HEK293 (cell line): ENCODE measurements around the gene ATP5PO.

Source experiments
- CTCF ChIA-PET: fragments of 350-600 bp; formaldehyde crosslinking; extraction: SDS; loops from one replicate; lab custom pipeline; 2021; ENCODE audit warnings: antibody characterized with exemption; lab: Yijun Ruan, JAX
- POLR2A ChIA-PET: fragments of 300-600 bp; formaldehyde crosslinking; extraction: SDS; loops from one replicate; lab custom pipeline; 2020; ENCODE audit warnings: antibody characterized with exemption, inconsistent platforms; lab: Yijun Ruan, JAX
- H3K27ac ChIP-seq: fragments of 200-500 bp; sonication (Bioruptor generic); 2 replicates; pipeline ENCODE4 v1.5.1; 2014; ENCODE audit warnings: low read depth, low read length, control low read depth, inconsistent platforms; ENCODE audit errors: extremely low read depth
- H3K36me3 ChIP-seq, 2 experiments: fragments of 200-500 bp in 1 of 2; sonication (Bioruptor generic) in 1 of 2; 1 replicate in 1 of 2; 2 replicates in 1 of 2; pipeline ENCODE4 v1.5.1; 2014 to 2017; ENCODE audit warnings: inconsistent platforms in 2 of 2, low read length in 2 of 2; ENCODE audit not compliant: control insufficient read depth in 2 of 2, insufficient read depth in 1 of 2
- H3K4me1 ChIP-seq: fragments of 200-500 bp; sonication (Bioruptor generic); 2 replicates; pipeline ENCODE4 v1.5.1; 2014; ENCODE audit warnings: mild to moderate bottlenecking, low read length, inconsistent platforms; ENCODE audit not compliant: control insufficient read depth, insufficient read depth
- H3K4me3 ChIP-seq: 2 replicates; pipeline ENCODE4 v1.5.1; 2011; ENCODE audit warnings: low read depth, mild to moderate bottlenecking, control low read depth, low read length, moderate library complexity
- H3K9me3 ChIP-seq: fragments of 200-500 bp; sonication (Bioruptor generic); 2 replicates; pipeline ENCODE4 v1.5.1; 2014; ENCODE audit warnings: low read depth, low read length, inconsistent platforms; ENCODE audit not compliant: control insufficient read depth, insufficient read depth
- GLI2 ChIP-seq: fragments of 450-650 bp; formaldehyde crosslinking; IDR thresholded peaks from 2 replicates; pipeline ENCODE4; 2017; ENCODE audit warnings: missing biosample characterization, missing genetic modification characterization, low read depth, borderline replicate concordance
- KLF7 ChIP-seq: fragments of 450-650 bp; formaldehyde crosslinking; IDR thresholded peaks from 2 replicates; pipeline ENCODE4 v1.5.1; 2016; ENCODE audit warnings: missing biosample characterization, missing genetic modification characterization, borderline replicate concordance
- KLF9 ChIP-seq: fragments of 450-650 bp; formaldehyde crosslinking; IDR thresholded peaks from 2 replicates; pipeline ENCODE4 v1.5.1; 2016; ENCODE audit warnings: missing biosample characterization, missing genetic modification characterization, low read depth
- PRDM1 ChIP-seq: fragments of 450-650 bp; formaldehyde crosslinking; IDR thresholded peaks from 2 replicates; pipeline ENCODE4; 2016; ENCODE audit warnings: missing biosample characterization, missing genetic modification characterization
- PRDM10 ChIP-seq: fragments of 450-650 bp; formaldehyde crosslinking; IDR thresholded peaks from 2 replicates; pipeline ENCODE4 v1.5.1; 2016; ENCODE audit warnings: missing biosample characterization, missing genetic modification characterization
- SALL2 ChIP-seq: fragments of 450-650 bp; formaldehyde crosslinking; IDR thresholded peaks from 2 replicates; pipeline ENCODE4 v1.5.0; 2017; ENCODE audit warnings: missing biosample characterization, mild to moderate bottlenecking, missing genetic modification characterization, borderline replicate concordance
- SCRT1 ChIP-seq: fragments of 450-650 bp; formaldehyde crosslinking; IDR thresholded peaks from 2 replicates; pipeline ENCODE4 v1.5.1; 2016; ENCODE audit warnings: missing biosample characterization, missing genetic modification characterization, borderline replicate concordance
- SCRT2 ChIP-seq: fragments of 450-650 bp; formaldehyde crosslinking; IDR thresholded peaks from 2 replicates; pipeline ENCODE4 v1.5.1; 2016; ENCODE audit warnings: missing biosample characterization, missing genetic modification characterization
- SP2 ChIP-seq: fragments of 450-650 bp; formaldehyde crosslinking; IDR thresholded peaks from 2 replicates; pipeline ENCODE4 v1.5.1; 2016; ENCODE audit warnings: missing biosample characterization, missing genetic modification characterization
- SP3 ChIP-seq: fragments of 450-650 bp; formaldehyde crosslinking; IDR thresholded peaks from 2 replicates; pipeline ENCODE4 v1.5.1; 2016; ENCODE audit warnings: missing biosample characterization, missing genetic modification characterization
- ZBTB1 ChIP-seq: fragments of 450-650 bp; formaldehyde crosslinking; IDR thresholded peaks from 2 replicates; pipeline ENCODE4 v1.5.1; 2016; ENCODE audit warnings: missing biosample characterization, missing genetic modification characterization
- ZFP41 ChIP-seq: fragments of 450-650 bp; formaldehyde crosslinking; IDR thresholded peaks from 2 replicates; pipeline ENCODE4 v1.5.1; 2016; ENCODE audit warnings: missing biosample characterization, missing genetic modification characterization, borderline replicate concordance
- ZNF114 ChIP-seq: fragments of 450-650 bp; formaldehyde crosslinking; IDR thresholded peaks from 2 replicates; pipeline ENCODE4 v1.5.0; 2017; ENCODE audit warnings: missing biosample characterization, missing genetic modification characterization
- ZNF133 ChIP-seq: fragments of 450-650 bp; formaldehyde crosslinking; IDR thresholded peaks from 2 replicates; pipeline ENCODE4 v1.5.1; 2016; ENCODE audit warnings: missing biosample characterization, missing genetic modification characterization
- ZNF24 ChIP-seq: fragments of 450-650 bp; formaldehyde crosslinking; IDR thresholded peaks from 2 replicates; pipeline ENCODE4 v1.5.1; 2016; ENCODE audit warnings: missing biosample characterization, missing genetic modification characterization
- ZNF302 ChIP-seq: fragments of 450-650 bp; formaldehyde crosslinking; IDR thresholded peaks from 2 replicates; pipeline ENCODE4 v1.5.1; 2016; ENCODE audit warnings: missing biosample characterization, missing genetic modification characterization, low read depth
- ZNF514 ChIP-seq: fragments of 450-650 bp; formaldehyde crosslinking; IDR thresholded peaks from 2 replicates; pipeline ENCODE4 v1.5.1; 2016; ENCODE audit warnings: missing biosample characterization, missing genetic modification characterization
- ZNF521 ChIP-seq: fragments of 450-650 bp; formaldehyde crosslinking; IDR thresholded peaks from 2 replicates; pipeline ENCODE4 v1.5.1; 2017; ENCODE audit warnings: missing biosample characterization, mild to moderate bottlenecking, missing genetic modification characterization
- ZNF626 ChIP-seq: fragments of 450-650 bp; sonication (Bioruptor Pico); formaldehyde crosslinking; IDR thresholded peaks from 2 replicates; pipeline ENCODE4 v1.5.1; 2018; ENCODE audit warnings: missing biosample characterization, missing genetic modification characterization, inconsistent platforms
- ZSCAN30 ChIP-seq: fragments of 450-650 bp; IDR thresholded peaks from 2 replicates; pipeline ENCODE4 v1.5.1; 2018; ENCODE audit warnings: missing biosample characterization, mild to moderate bottlenecking, missing genetic modification characterization, moderate library complexity
- TF ChIP-seq, protein P1 (sequence below): fragments of 450-650 bp; formaldehyde crosslinking; IDR thresholded peaks from 2 replicates; pipeline ENCODE4 v1.5.1; 2016; ENCODE audit warnings: missing biosample characterization, missing genetic modification characterization
- TF ChIP-seq, protein P2 (sequence below): fragments of 450-650 bp; formaldehyde crosslinking; IDR thresholded peaks from 2 replicates; pipeline ENCODE4 v1.5.1; 2016; ENCODE audit warnings: missing biosample characterization, missing genetic modification characterization

ATP5PO gene

DNA sequence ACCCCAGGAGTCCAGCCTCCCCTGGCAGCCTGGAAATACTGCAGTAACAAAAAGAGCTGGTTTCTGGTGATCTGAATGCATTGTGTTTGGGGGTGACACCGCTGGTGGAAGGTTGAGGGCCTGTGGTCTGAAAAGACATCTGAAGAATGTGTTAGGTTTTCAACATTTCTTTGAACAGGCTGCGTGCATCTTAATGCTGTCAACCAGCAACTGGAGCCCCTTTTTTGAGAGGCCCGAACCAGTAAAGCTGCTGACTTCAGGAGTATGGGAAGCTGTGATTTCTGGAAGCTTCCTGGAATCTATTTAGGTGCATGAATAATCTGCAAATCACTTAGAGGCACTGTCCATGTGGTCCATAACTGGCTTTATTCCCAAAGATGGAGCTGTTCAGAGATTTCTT is 17.0 kb downstream of the ATP5PO start:
- Histone ChIP-seq H3K36me3 (peaks cover 10 to 30% of the 10 kb centered on the region in 2 experiments), H3K4me3 (no peak overlapping the region), H3K9me3 (no peaks in the 10 kb centered on the region), H3K4me1 (peaks cover 6% of the 10 kb centered on the region; the same call in 1 of the 2 replicates), H3K27ac (no peak overlapping the region)
- POLR2A ChIA-PET: interaction anchor here (1.2 kb wide), 1 partner anchor 310 kb away, joined by 6 read pairs; the partner anchor contains the start of gene DONSON
- CTCF ChIA-PET: interaction anchor here (0.6 to 1.9 kb wide), 3 partner anchors 215 to 298 kb away, joined by 3 to 9 read pairs (median 3); no protein-coding TSS in a partner anchor
- no peak for TF ChIP-seq ZNF521 (tag by site-specific recombination)
- no peak for TF ChIP-seq ZFP41 (tag by site-specific recombination)
- TF ChIP-seq ZNF514: no peak
- TF ChIP-seq SALL2 (tag by site-specific recombination): no peak
- no peak for TF ChIP-seq PRDM10 (tag by site-specific recombination)
- TF ChIP-seq GLI2: no peak
- no peak for TF ChIP-seq ZSCAN30 (tag by site-specific recombination)
- no peak for TF ChIP-seq KLF7 (tag by site-specific recombination)
- TF ChIP-seq ZNF114 (tag by site-specific recombination): no peak
- no peak for TF ChIP-seq ZNF24 (tag by site-specific recombination)

DNA sequence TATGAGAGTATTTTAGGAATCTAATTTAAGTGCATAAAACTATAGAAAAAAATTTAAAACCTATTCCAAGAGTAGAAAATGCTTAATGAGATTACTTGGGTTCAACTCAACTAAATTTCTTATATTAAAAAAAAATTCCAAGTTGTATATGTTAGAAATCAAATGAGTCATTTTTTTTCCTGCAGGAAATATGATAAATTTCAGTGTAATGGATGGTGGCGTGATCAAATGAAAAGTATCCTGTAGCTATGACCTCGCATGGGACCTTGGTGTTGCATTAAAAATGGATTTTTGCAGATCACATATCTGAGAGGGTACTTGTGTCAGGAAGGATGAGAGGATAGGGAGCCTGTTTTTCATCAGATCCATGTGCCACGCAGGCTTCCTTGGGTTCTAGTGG is 17.9 kb downstream of the ATP5PO start:
- peaks cover 6% of the 10 kb centered on the region; the same call in 1 of the 2 replicates for H3K4me1 ChIP-seq
- H3K27ac ChIP-seq: no peak overlapping the region
- ChIA-PET POLR2A (no interaction called here), CTCF (interaction anchor here (0.7 to 1.9 kb wide), 2 partner anchors 12 to 292 kb away, joined by 3 to 9 read pairs; no protein-coding TSS in a partner anchor)
- no peaks in the 10 kb centered on the region for H3K9me3 ChIP-seq
- peaks cover 4 to 21% of the 10 kb centered on the region in 2 experiments; a peak in 2 of 3 replicates for H3K36me3 ChIP-seq
- H3K4me3 ChIP-seq: no peak overlapping the region
- no peak for TF ChIP-seq ZBTB1 (tag by site-specific recombination)
- no peak for TF ChIP-seq SP2
- TF ChIP-seq, protein P1, sequence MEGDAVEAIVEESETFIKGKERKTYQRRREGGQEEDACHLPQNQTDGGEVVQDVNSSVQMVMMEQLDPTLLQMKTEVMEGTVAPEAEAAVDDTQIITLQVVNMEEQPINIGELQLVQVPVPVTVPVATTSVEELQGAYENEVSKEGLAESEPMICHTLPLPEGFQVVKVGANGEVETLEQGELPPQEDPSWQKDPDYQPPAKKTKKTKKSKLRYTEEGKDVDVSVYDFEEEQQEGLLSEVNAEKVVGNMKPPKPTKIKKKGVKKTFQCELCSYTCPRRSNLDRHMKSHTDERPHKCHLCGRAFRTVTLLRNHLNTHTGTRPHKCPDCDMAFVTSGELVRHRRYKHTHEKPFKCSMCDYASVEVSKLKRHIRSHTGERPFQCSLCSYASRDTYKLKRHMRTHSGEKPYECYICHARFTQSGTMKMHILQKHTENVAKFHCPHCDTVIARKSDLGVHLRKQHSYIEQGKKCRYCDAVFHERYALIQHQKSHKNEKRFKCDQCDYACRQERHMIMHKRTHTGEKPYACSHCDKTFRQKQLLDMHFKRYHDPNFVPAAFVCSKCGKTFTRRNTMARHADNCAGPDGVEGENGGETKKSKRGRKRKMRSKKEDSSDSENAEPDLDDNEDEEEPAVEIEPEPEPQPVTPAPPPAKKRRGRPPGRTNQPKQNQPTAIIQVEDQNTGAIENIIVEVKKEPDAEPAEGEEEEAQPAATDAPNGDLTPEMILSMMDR (tag by site-specific recombination): no peak
- no peak for TF ChIP-seq SCRT1 (tag by site-specific recombination)
- no peak for TF ChIP-seq PRDM1 (tag by site-specific recombination)
- TF ChIP-seq KLF9 (tag by site-specific recombination): no peak
- no peak for TF ChIP-seq SP3
- TF ChIP-seq, protein P2, sequence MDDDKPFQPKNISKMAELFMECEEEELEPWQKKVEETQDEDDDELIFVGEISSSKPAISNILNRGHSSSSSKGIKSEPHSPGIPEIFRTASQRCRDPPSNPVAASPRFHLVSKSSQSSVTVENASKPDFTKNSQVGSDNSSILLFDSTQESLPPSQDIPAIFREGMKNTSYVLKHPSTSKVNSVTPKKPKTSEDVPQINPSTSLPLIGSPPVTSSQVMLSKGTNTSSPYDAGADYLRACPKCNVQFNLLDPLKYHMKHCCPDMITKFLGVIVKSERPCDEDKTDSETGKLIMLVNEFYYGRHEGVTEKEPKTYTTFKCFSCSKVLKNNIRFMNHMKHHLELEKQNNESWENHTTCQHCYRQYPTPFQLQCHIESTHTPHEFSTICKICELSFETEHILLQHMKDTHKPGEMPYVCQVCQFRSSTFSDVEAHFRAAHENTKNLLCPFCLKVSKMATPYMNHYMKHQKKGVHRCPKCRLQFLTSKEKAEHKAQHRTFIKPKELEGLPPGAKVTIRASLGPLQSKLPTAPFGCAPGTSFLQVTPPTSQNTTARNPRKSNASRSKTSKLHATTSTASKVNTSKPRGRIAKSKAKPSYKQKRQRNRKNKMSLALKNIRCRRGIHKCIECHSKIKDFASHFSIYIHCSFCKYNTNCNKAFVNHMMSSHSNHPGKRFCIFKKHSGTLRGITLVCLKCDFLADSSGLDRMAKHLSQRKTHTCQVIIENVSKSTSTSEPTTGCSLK (tag by site-specific recombination): no peak
- TF ChIP-seq SCRT2: no peak
- no peak for TF ChIP-seq ZNF302 (tag by site-specific recombination)
- no peak for TF ChIP-seq ZNF626
- TF ChIP-seq ZNF133: no peak
